ENCODE measurements around the gene DCC. TPM values are rescaled to one million over a fixed set of nuclear protein-coding genes. Genes with fewer than 3 reads are reported as not detected.
A peak's percentile ranks its signal among the peaks of the same experiment; 100 is the strongest.

DCC gene
- total RNA-seq, 1 experiment from 2014 or later: not detected

DNA sequence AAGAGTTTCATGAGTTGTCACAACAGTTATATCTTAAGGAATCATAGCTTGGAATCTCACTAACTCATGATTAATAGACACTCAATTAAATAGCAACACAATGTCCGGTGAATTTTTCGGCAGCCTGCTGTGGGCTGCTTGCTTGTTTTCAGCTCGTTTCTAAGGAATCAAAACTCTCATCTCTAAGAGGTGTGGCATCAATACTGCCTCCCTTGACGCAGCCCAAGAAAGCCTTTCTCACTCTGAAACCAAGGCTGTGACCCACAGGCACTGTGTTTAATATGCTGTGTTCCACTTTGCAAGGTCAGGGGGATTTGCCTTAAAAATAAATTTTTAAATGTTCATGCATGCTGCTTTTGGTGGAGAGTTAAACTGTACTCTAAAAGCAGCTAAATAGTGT is 5.4 kb downstream of the DCC start:
- Histone ChIP-seq H3K4me1 (replicated peaks; ENCODE audit: insufficient read depth) (no peaks in the 10 kb centered on the region), H3K79me2 (ENCODE audit: low read depth) (no peaks in the 10 kb centered on the region), H3K9me2 (ENCODE audit: insufficient read depth) (no peaks in the 10 kb centered on the region; the same call in 1 of the 2 replicates), H4K20me1 (ENCODE audit: insufficient read depth) (no peaks in the 10 kb centered on the region), H3K4me2 (no peak overlapping the region), H3K36me3 (ENCODE audit: low read depth) (no peaks in the 10 kb centered on the region), H3K4me3 (no peak overlapping the region), H3K9me3 (ENCODE audit: insufficient read depth, low read depth) (no peaks in the 10 kb centered on the region; the same call in 1 of the 2 replicates), H3K27me3 (ENCODE audit: insufficient read depth, low read depth) (peaks cover 1% of the 10 kb centered on the region; the same call in 1 of the 2 replicates), H2AFZ (no peak overlapping the region), H3K27ac (no peak overlapping the region), H3F3A (ENCODE audit: insufficient read depth, low read depth) (no peaks in the 10 kb centered on the region)
- CTCF ChIA-PET: no interaction called here
- DNase-seq: no peak
- BruUV-seq (replicated peaks): no TSS peak
- TF ChIP-seq, protein P1, sequence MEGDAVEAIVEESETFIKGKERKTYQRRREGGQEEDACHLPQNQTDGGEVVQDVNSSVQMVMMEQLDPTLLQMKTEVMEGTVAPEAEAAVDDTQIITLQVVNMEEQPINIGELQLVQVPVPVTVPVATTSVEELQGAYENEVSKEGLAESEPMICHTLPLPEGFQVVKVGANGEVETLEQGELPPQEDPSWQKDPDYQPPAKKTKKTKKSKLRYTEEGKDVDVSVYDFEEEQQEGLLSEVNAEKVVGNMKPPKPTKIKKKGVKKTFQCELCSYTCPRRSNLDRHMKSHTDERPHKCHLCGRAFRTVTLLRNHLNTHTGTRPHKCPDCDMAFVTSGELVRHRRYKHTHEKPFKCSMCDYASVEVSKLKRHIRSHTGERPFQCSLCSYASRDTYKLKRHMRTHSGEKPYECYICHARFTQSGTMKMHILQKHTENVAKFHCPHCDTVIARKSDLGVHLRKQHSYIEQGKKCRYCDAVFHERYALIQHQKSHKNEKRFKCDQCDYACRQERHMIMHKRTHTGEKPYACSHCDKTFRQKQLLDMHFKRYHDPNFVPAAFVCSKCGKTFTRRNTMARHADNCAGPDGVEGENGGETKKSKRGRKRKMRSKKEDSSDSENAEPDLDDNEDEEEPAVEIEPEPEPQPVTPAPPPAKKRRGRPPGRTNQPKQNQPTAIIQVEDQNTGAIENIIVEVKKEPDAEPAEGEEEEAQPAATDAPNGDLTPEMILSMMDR (conservative IDR thresholded peaks at IDR 0.05): no peak
- TF ChIP-seq EZH2 (IDR thresholded peaks at IDR 0.05; ENCODE audit: low read depth): no peak
- POLR2A ChIA-PET (ENCODE audit: unreplicated experiment): no interaction called here
- intact Hi-C loops (cut with micrococcal nuclease; ENCODE audit: unreplicated experiment): no loop called here

DNA sequence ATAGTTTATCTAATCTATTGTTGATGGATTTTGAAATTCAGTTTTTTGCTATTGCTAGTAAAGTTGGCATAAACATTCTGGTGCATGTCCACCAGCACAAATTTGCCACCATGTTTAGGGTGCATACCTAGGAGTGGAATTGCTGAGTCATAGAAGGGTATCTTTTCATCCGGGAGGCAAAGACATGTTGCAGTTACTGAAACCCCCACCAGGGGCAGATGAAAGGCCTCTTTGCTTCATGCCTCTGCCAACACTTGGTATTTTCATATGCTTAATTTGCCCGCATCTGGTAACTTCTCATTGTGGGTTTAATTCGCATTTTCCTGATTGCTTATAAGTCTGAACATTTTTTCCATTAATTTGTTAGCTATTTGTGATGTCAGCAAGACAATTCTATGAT is 8.2 kb downstream of the DCC start:
- no peak for DNase-seq
- TF ChIP-seq EZH2 (IDR thresholded peaks at IDR 0.05; ENCODE audit: low read depth): no peak
- TF ChIP-seq, protein P1 (conservative IDR thresholded peaks at IDR 0.05): peak; percentile 46
- Histone ChIP-seq H3K9me2 (ENCODE audit: insufficient read depth) (no peaks in the 10 kb centered on the region; the same call in 1 of the 2 replicates), H3K4me2 (no peak overlapping the region), H3K27me3 (ENCODE audit: insufficient read depth, low read depth) (no peaks in the 10 kb centered on the region), H2AFZ (no peak overlapping the region), H3K27ac (no peak overlapping the region), H3K4me3 (no peak overlapping the region), H3K4me1 (replicated peaks; ENCODE audit: insufficient read depth) (no peaks in the 10 kb centered on the region), H4K20me1 (ENCODE audit: insufficient read depth) (no peaks in the 10 kb centered on the region), H3F3A (ENCODE audit: insufficient read depth, low read depth) (no peaks in the 10 kb centered on the region), H3K9me3 (ENCODE audit: insufficient read depth, low read depth) (no peaks in the 10 kb centered on the region; the same call in 1 of the 2 replicates), H3K79me2 (ENCODE audit: low read depth) (no peaks in the 10 kb centered on the region), H3K36me3 (ENCODE audit: low read depth) (no peaks in the 10 kb centered on the region)
- ChIA-PET CTCF (no interaction called here), POLR2A (ENCODE audit: unreplicated experiment) (no interaction called here)
- intact Hi-C loops (cut with micrococcal nuclease; ENCODE audit: unreplicated experiment): no loop called here
- BruUV-seq (replicated peaks): no TSS peak

DNA sequence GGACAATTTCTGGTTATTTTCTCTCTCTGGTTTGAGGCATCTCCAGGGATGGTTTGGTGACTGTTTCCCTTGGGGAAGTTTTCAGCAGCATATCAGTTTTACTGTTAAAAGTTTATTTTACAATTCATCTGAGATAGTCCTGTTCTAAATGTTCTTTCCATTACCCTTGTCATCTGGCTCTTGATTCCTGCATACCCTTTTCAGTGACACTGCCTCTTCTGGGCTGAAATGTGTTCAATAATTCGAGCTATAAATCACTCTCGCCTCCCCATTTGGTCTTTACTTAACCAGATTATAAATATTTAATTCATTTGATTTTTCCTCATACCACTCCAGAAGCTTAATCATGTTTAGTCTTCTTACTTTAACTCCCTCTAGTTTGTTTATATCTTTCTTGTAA is 9.5 kb downstream of the DCC start:
- Histone ChIP-seq H3K9me3 (ENCODE audit: insufficient read depth, low read depth) (no peaks in the 10 kb centered on the region), H4K20me1 (ENCODE audit: insufficient read depth) (no peaks in the 10 kb centered on the region), H3K4me3 (no peak overlapping the region), H3K27ac (no peak overlapping the region), H3K27me3 (ENCODE audit: insufficient read depth, low read depth) (no peaks in the 10 kb centered on the region), H3K4me1 (replicated peaks; ENCODE audit: insufficient read depth) (no peaks in the 10 kb centered on the region), H3K9me2 (ENCODE audit: insufficient read depth) (no peaks in the 10 kb centered on the region; the same call in 1 of the 2 replicates), H3K79me2 (ENCODE audit: low read depth) (no peaks in the 10 kb centered on the region), H3K36me3 (ENCODE audit: low read depth) (no peaks in the 10 kb centered on the region), H3K4me2 (no peak overlapping the region), H2AFZ (no peak overlapping the region), H3F3A (ENCODE audit: insufficient read depth, low read depth) (no peaks in the 10 kb centered on the region)
- ChIA-PET POLR2A (ENCODE audit: unreplicated experiment) (no interaction called here), CTCF (no interaction called here)
- intact Hi-C loops (cut with micrococcal nuclease; ENCODE audit: unreplicated experiment): no loop called here
- no TSS peak for BruUV-seq (replicated peaks)
- DNase-seq: no peak
- TF ChIP-seq EZH2 (IDR thresholded peaks at IDR 0.05; ENCODE audit: low read depth): no peak
- TF ChIP-seq, protein P1 (conservative IDR thresholded peaks at IDR 0.05): no peak

Data from PC-9 (cell line).